ENCODE measurements around the gene MAGEB5.

MAGEB5 gene

DNA sequence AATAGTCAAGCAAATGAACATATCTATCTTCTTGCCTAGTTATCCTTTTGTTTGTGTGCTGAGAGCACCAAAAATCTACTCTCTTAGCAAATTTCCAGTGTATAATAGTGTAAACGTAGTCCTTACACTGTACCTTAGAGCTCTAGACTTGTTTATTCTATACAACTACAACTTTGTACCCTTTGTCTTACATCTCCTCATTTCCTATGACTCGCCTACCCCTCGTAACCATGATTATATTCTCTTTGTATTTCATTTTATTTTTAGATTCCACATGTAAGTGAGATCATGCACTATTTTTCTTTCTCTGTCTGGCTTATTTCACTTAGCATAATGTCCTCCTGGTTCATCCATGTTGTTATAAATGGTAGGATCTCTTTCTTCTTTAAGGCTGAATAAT is 37.6 kb downstream of the MAGEB5 start:
- TF ChIP-seq ZNF384 (IDR thresholded peaks at IDR 0.05) (no peak), NFRKB (IDR thresholded peaks at IDR 0.05) (no peak), CTBP1 (IDR thresholded peaks at IDR 0.05; ENCODE audit: borderline replicate concordance) (no peak), FOXK2 (IDR thresholded peaks at IDR 0.05) (no peak), LEF1 (IDR thresholded peaks at IDR 0.05; ENCODE audit: borderline replicate concordance) (no peak), FOXA1 (IDR thresholded peaks at IDR 0.05) (no peak), L3MBTL2 (conservative IDR thresholded peaks at IDR 0.05) (no peak), TARDBP (IDR thresholded peaks at IDR 0.05) (no peak), SP1 (IDR thresholded peaks at IDR 0.05) (no peak), ARNT (IDR thresholded peaks at IDR 0.05) (no peak), ELF4 (IDR thresholded peaks at IDR 0.05) (no peak), SUZ12 (IDR thresholded peaks at IDR 0.05) (no peak), HDGF (IDR thresholded peaks at IDR 0.05; ENCODE audit: borderline replicate concordance) (no peak), FOXM1 (IDR thresholded peaks at IDR 0.05; ENCODE audit: borderline replicate concordance) (no peak), BHLHE40 (IDR thresholded peaks at IDR 0.05; ENCODE audit: borderline replicate concordance) (no peak)
- TF ChIP-seq, protein P1, sequence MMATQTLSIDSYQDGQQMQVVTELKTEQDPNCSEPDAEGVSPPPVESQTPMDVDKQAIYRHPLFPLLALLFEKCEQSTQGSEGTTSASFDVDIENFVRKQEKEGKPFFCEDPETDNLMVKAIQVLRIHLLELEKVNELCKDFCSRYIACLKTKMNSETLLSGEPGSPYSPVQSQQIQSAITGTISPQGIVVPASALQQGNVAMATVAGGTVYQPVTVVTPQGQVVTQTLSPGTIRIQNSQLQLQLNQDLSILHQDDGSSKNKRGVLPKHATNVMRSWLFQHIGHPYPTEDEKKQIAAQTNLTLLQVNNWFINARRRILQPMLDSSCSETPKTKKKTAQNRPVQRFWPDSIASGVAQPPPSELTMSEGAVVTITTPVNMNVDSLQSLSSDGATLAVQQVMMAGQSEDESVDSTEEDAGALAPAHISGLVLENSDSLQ (IDR thresholded peaks at IDR 0.05): no peak
- POLR2A ChIA-PET: no interaction called here
- CTCF ChIA-PET: no interaction called here

DNA sequence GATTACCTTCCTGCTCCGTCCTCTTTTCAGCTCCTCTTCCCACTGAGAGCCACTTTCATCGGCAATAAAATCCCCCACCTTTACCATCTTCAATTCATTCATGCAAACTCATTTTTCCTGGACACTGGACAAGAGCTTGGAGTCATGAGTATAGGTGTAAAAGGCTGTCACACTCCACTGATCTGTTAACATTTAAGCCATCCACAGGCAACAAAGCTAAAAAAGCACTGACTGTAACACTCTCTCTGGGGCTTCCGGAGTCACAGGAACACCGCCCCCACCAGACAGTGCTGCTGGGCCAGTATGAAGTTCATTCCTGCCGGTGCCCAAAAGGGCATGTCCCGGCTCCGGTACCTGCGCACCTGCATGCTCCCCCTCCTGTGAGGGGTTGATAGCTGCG is 38.5 kb downstream of the MAGEB5 start:
- TF ChIP-seq SP1 (IDR thresholded peaks at IDR 0.05) (no peak), CTBP1 (IDR thresholded peaks at IDR 0.05; ENCODE audit: borderline replicate concordance) (no peak), NFRKB (IDR thresholded peaks at IDR 0.05) (no peak), ZNF384 (IDR thresholded peaks at IDR 0.05) (no peak), ELF4 (IDR thresholded peaks at IDR 0.05) (no peak), TARDBP (IDR thresholded peaks at IDR 0.05) (no peak), HDGF (IDR thresholded peaks at IDR 0.05; ENCODE audit: borderline replicate concordance) (no peak), FOXA1 (IDR thresholded peaks at IDR 0.05) (no peak), ARNT (IDR thresholded peaks at IDR 0.05) (no peak), FOXM1 (IDR thresholded peaks at IDR 0.05; ENCODE audit: borderline replicate concordance) (no peak), BHLHE40 (IDR thresholded peaks at IDR 0.05; ENCODE audit: borderline replicate concordance) (no peak)
- TF ChIP-seq, protein P1 (IDR thresholded peaks at IDR 0.05): no peak
- POLR2A ChIA-PET: no interaction called here
- CTCF ChIA-PET: no interaction called here
- DNase-seq (ENCODE audit: extremely low spot score): no peak

More for the DNA sequence above, 37.6 kb downstream of the MAGEB5 start:
- no peak for DNase-seq (ENCODE audit: extremely low spot score)

DNA sequence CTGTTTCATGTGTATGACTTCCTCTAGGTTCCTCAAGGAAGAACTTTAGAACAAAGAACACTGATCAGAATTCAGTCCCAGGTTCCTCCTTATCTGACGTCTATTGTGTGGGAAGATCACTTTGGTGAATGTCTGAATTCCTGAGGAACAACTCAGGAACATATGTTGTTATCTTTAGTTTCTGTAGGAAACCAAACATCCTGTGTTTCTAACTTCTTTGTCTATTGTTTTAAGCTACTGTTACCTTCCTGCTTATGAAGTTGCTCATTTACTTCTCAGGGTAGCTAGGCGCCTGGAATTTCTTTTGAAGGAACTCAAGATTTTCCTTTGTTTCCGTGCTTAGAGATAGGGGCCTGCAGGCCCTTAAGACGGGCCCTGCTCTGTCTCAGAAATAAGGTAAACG is 46.2 kb downstream of the MAGEB5 start:
- ChIA-PET POLR2A (no interaction called here), CTCF (no interaction called here)
- no peak for TF ChIP-seq L3MBTL2 (conservative IDR thresholded peaks at IDR 0.05)
- no peak for TF ChIP-seq FOXA1 (IDR thresholded peaks at IDR 0.05)
- TF ChIP-seq NFRKB (IDR thresholded peaks at IDR 0.05): no peak
- no peak for TF ChIP-seq ZNF384 (IDR thresholded peaks at IDR 0.05)
- TF ChIP-seq ELF4 (IDR thresholded peaks at IDR 0.05): no peak
- no peak for DNase-seq (ENCODE audit: extremely low spot score)

Data from HEK293T (cell line).